Activated B cell treated with CpG ODN at 0.5 μM for 24 hours (primary cell): ENCODE results near the gene DOK3. TPM values are rescaled to one million over a fixed set of nuclear protein-coding genes. Genes with fewer than 3 reads are reported as not detected.

Experiments
- ATAC-seq: fragments of 200-7000 bp; cut with Tn5 transposase; one replicate; pipeline ENCODE4 v1.10.0; 2021; ENCODE audit warnings: low read depth, mild to moderate bottlenecking, moderate library complexity
- CTCF ChIA-PET: fragments of 350-600 bp; sonication (Branson Sonifier 250); formaldehyde crosslinking; loops from one replicate; lab custom pipeline; 2021; ENCODE audit warnings: antibody characterized with exemption; lab: Charles Lee
- POLR2A ChIA-PET: fragments of 350-600 bp; sonication (Branson Sonifier 250); formaldehyde crosslinking; loops from one replicate; lab custom pipeline; 2021; ENCODE audit warnings: antibody characterized with exemption; lab: Charles Lee
- DNase-seq: peaks from one replicate; pipeline ENCODE4 v3.0.0; 2022
- H3K27ac Mint-ChIP-seq: one replicate; pipeline ENCODE4 v1.8.0; 2020; ENCODE audit warnings: mixed read lengths
- H3K27me3 Mint-ChIP-seq: one replicate; pipeline ENCODE4 v1.8.0; 2021; ENCODE audit warnings: mixed read lengths
- H3K36me3 Mint-ChIP-seq: one replicate; pipeline ENCODE4 v1.8.0; 2021; ENCODE audit warnings: low read depth, mixed read lengths
- H3K4me1 Mint-ChIP-seq: one replicate; pipeline ENCODE4 v1.8.0; 2021; ENCODE audit warnings: mixed read lengths
- H3K4me3 Mint-ChIP-seq: one replicate; pipeline ENCODE4 v1.8.0; 2020; ENCODE audit warnings: mild to moderate bottlenecking, mixed read lengths
- H3K9me3 Mint-ChIP-seq: one replicate; pipeline ENCODE4 v1.8.0; 2020; ENCODE audit warnings: mixed read lengths
- CTCF ChIP-seq: fragments of 200-600 bp; IDR thresholded peaks from one replicate; pipeline ENCODE4 v1.8.0; 2022; ENCODE audit warnings: antibody characterized with exemption, mild to moderate bottlenecking
- intact Hi-C: fragments of 100-400 bp; cut with micrococcal nuclease; formaldehyde crosslinking; loops from one replicate; pipeline ENCODE4 v1.15.1; 2024
- total RNA-seq: library from RNA; stranded (reverse); gene quantifications from 2 replicates; pipeline ENCODE4 v1.2.3, GENCODE V29; 2022

DOK3 gene
- total RNA-seq, 1 donor from 2014 or later: 88.5 TPM

- peaks cover 30% of the 10 kb centered on the region for H3K4me1 Mint-ChIP-seq
- ATAC-seq: no peak
- H3K36me3 Mint-ChIP-seq: peaks cover 11% of the 10 kb centered on the region
- H3K27ac Mint-ChIP-seq: no peak overlapping the region
- H3K9me3 Mint-ChIP-seq: no peaks in the 10 kb centered on the region
- H3K27me3 Mint-ChIP-seq: no peaks in the 10 kb centered on the region
- CTCF ChIA-PET: no interaction called here
- intact Hi-C loops: no loop called here
- no peak for TF ChIP-seq CTCF
- no peak for DNase-seq
- POLR2A ChIA-PET: interaction anchor here (0.6 kb wide), 1 partner anchor 97 kb away, joined by 4 read pairs; no protein-coding TSS in a partner anchor
- H3K4me3 Mint-ChIP-seq: no peak overlapping the region
These were observed 19.2 kb downstream of the DOK3 start for GRCh38 chr5:177490311-177490991.

- ATAC-seq (no peak), DNase-seq (no peak)
- H3K4me1 Mint-ChIP-seq: peaks cover 19% of the 10 kb centered on the region
- CTCF ChIA-PET: interaction anchor here (0.5 kb wide), 1 partner anchor 9 kb away, joined by 3 read pairs; no protein-coding TSS in a partner anchor
- peaks cover 13% of the 10 kb centered on the region for H3K36me3 Mint-ChIP-seq
- no peaks in the 10 kb centered on the region for H3K9me3 Mint-ChIP-seq
- no peak for TF ChIP-seq CTCF
- intact Hi-C loops: no loop called here
- no peaks in the 10 kb centered on the region for H3K27me3 Mint-ChIP-seq
- no peak overlapping the region for H3K4me3 Mint-ChIP-seq
- H3K27ac Mint-ChIP-seq: no peak overlapping the region
- POLR2A ChIA-PET: no interaction called here
These were observed 20.4 kb downstream of the DOK3 start for GRCh38 chr5:177489119-177489716.

- intact Hi-C loops: no loop called here
- H3K4me3 Mint-ChIP-seq: no peak overlapping the region
- ChIA-PET POLR2A (no interaction called here), CTCF (no interaction called here)
- no peak for TF ChIP-seq CTCF
- DNase-seq (no peak), ATAC-seq (no peak)
- H3K27ac Mint-ChIP-seq: no peak overlapping the region
- H3K27me3 Mint-ChIP-seq: no peaks in the 10 kb centered on the region
- no peaks in the 10 kb centered on the region for H3K9me3 Mint-ChIP-seq
- peaks cover 6% of the 10 kb centered on the region for H3K4me1 Mint-ChIP-seq
- H3K36me3 Mint-ChIP-seq: peaks cover 14% of the 10 kb centered on the region
These were observed 21.7 kb downstream of the DOK3 start for GRCh38 chr5:177487975-177488374.

- H3K36me3 Mint-ChIP-seq: peaks cover 14% of the 10 kb centered on the region
These were observed 22.5 kb downstream of the DOK3 start for GRCh38 chr5:177487144-177487543.

More at GRCh38 chr5:177487144-177487543, 22.5 kb downstream of the DOK3 start:
- ATAC-seq (no peak), DNase-seq (no peak)
- H3K27me3 Mint-ChIP-seq: no peaks in the 10 kb centered on the region
- intact Hi-C loops: no loop called here
- ChIA-PET POLR2A (no interaction called here), CTCF (no interaction called here)
- TF ChIP-seq CTCF: no peak
- no peaks in the 10 kb centered on the region for H3K9me3 Mint-ChIP-seq
- peaks cover 3% of the 10 kb centered on the region for H3K4me1 Mint-ChIP-seq
- no peak overlapping the region for H3K4me3 Mint-ChIP-seq
- no peak overlapping the region for H3K27ac Mint-ChIP-seq
